ENCODE results near the gene JAZF1.
A peak's percentile ranks its signal among the peaks of the same experiment; 100 is the strongest.

Gene JAZF1

DNA sequence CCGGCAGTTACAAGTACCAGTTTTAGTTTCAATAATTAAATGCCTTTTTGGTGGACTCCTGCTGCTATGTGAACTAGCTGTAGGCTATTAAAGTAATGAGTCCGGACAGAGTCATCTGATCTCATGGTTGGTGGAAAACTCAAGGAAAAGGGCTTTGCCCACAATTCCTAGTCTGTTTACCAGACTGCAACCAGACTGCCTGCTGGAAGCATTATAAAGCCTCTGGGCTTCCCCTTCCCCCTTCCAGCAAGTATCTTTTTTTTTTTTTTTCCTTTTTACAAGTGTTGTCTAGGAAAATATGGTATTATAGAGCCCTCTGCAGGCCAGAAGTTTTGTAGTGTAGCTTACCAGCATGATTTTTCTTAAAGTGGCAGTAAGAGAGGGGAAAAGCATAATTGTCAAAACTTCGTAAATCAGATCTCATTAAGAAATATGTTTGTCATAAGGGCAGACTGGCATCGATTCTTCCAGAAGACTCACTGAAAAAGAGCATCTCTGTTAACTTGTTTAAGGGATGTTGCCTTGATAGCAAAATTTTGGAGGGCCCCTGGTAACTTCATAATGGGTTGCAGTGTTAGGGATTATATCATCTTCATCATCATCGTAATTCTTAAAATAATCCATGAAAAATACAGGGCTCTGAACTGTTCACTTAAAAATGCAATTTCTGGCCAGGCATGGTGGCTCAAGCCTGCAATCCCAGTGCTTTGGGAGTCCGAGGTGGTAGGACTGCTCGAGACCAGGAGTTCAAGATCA lies 259.3 kb downstream of the JAZF1 start:
- H3K4me3 ChIP-seq (ENCODE audit: low read depth, low read length) = no peak overlapping the region; the same call in 1 of the 2 replicates
- TF ChIP-seq, protein P1, sequence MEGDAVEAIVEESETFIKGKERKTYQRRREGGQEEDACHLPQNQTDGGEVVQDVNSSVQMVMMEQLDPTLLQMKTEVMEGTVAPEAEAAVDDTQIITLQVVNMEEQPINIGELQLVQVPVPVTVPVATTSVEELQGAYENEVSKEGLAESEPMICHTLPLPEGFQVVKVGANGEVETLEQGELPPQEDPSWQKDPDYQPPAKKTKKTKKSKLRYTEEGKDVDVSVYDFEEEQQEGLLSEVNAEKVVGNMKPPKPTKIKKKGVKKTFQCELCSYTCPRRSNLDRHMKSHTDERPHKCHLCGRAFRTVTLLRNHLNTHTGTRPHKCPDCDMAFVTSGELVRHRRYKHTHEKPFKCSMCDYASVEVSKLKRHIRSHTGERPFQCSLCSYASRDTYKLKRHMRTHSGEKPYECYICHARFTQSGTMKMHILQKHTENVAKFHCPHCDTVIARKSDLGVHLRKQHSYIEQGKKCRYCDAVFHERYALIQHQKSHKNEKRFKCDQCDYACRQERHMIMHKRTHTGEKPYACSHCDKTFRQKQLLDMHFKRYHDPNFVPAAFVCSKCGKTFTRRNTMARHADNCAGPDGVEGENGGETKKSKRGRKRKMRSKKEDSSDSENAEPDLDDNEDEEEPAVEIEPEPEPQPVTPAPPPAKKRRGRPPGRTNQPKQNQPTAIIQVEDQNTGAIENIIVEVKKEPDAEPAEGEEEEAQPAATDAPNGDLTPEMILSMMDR (IDR thresholded peaks at IDR 0.05; ENCODE audit: low read depth, low read length, missing control alignments) = peak; percentile 38
- DNase-seq (ENCODE audit: low read depth) = peak; percentile 57

DNA sequence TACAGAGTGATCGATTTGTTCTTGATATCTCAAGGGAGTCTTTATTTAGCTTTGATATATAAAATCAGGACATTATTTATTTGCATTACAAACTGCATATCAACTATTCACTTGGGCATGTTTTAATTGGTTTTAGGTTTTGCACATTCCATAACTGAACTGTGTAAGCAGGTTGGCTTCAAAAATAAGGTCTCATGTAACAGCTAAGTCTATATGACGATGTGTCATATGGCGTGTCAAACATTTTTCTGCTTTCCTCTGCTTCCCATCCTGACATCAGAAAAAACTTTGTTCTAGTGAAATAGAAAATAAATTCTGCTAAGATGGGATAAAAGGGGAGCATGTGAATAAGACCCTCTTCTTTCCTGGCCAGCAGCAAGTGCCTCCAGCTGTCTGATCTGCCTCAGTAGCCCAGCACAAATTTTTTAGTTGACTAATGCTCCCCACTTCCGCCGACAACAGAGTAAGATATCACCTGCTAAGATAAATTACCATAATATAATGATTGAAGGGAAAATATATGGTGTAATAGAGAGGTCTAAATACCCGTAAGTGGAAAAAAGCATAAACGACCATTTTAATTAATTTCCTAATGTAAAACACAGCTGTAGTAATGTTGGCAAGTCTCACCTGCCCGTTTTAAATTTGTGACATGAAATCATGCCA lies 260.2 kb downstream of the JAZF1 start:
- no peak overlapping the region for H3K4me3 ChIP-seq (ENCODE audit: low read depth, low read length)
- TF ChIP-seq, protein P1 (IDR thresholded peaks at IDR 0.05; ENCODE audit: low read depth, low read length, missing control alignments) = no peak
- DNase-seq (ENCODE audit: low read depth) = no peak

DNA sequence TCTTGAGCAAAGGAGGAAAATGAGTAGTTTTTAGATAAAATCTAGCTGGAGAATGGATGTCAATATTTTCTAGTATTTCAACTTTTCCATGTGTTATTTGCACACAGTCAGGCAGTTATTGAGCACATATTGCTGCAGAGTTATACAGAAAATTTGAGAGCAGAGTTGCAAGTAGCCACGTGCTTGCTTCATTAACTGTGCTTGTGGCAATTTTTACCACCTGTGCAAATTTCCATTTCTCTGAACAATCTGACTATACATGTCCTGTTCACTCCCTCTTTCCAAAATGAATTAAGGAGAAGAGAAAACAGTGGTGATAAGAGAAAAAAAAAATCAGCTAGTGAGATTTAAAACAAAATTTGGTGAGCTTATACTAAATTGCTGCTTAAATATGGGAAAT lies 262.1 kb downstream of the JAZF1 start:
- H3K4me3 ChIP-seq (ENCODE audit: low read depth, low read length) = no peak overlapping the region
- TF ChIP-seq, protein P1 (IDR thresholded peaks at IDR 0.05; ENCODE audit: low read depth, low read length, missing control alignments) = no peak
- DNase-seq (ENCODE audit: low read depth) = no peak

DNA sequence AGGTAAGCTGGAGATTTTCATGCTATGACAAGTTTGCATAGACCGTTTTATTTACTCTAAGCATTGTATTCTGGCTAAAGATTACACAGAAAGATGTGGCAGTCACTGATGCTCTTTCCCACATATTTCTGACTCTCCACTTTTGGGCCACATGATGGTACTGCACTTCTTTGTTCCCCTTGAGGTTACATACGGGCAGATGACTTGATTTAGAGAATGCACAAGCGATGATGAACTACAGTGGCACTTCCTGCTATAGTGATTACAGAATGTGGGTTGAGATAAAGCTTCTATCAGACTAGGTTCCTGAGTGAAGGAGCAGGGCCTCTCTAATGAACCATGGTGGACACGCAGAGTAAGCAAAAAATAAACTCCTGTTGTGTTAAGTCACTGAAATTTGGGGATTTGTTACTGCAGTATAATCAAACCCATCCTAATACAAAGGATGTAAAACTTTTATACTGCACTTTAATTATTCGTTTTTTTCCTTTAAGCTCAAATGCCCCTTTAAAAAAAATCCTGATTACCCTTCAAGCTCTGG lies 262.8 kb downstream of the JAZF1 start:
- TF ChIP-seq, protein P1 (IDR thresholded peaks at IDR 0.05; ENCODE audit: low read depth, low read length, missing control alignments) = no peak
- H3K4me3 ChIP-seq (ENCODE audit: low read depth, low read length) = no peak overlapping the region
- DNase-seq (ENCODE audit: low read depth) = no peak

DNA sequence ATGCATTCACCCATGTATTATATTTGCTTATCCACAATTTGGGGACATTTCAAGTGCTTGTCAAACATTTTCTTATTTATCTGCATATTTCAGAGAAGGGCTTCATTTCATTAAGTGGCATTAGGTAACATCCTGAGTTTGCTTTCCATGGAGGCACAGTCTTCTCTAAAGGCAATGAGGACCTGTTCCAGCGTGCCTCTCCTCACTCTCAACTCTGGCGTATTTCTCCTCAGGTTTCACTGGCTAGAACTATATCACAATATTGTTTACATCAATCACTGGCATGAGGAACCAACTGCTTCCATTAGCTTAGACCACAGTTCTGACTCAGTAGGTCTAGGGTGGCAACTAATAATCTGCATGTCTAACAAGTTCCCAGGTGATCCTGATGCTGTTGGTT lies 263.5 kb downstream of the JAZF1 start:
- DNase-seq (ENCODE audit: low read depth) = no peak
- TF ChIP-seq, protein P1 (IDR thresholded peaks at IDR 0.05; ENCODE audit: low read depth, low read length, missing control alignments) = no peak
- H3K4me3 ChIP-seq (ENCODE audit: low read depth, low read length) = no peak overlapping the region

DNA sequence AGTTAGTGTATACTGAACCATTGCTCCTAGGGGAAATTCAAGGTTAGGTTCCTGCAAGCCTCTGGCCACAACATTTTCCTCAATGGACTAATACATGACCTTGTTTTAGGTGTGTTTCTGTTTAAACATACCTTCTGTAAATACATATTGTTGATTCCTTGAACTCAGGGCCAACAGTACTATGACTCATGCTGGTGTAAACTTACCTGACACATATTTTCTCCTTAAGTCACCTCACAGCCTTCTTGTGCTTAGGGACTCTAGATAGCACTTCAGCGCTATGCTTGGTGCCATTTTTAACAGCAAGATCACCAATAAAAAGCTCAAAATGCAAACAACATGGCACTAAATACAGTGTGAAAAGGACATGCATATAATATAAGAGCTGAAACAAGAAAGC lies 264.2 kb downstream of the JAZF1 start:
- H3K4me3 ChIP-seq (ENCODE audit: low read depth, low read length) = no peak overlapping the region
- TF ChIP-seq, protein P1 (IDR thresholded peaks at IDR 0.05; ENCODE audit: low read depth, low read length, missing control alignments) = no peak
- DNase-seq (ENCODE audit: low read depth) = no peak
